Measurements from ENCODE around the gene ADIPOQ. TPM values are rescaled to one million over a fixed set of nuclear protein-coding genes. Genes with fewer than 3 reads are reported as not detected.
"Not testable (repeated sequence)": the region's sequence is repeated elsewhere in the genome, so short reads cannot be mapped to it uniquely, and the experiment has no call there.

ADIPOQ gene
- 1 to 10 TPM in 1 of 4 donors, under 1 TPM in 3; 0.38 to 5.8 (median 0.61) TPM for total RNA-seq

DNA sequence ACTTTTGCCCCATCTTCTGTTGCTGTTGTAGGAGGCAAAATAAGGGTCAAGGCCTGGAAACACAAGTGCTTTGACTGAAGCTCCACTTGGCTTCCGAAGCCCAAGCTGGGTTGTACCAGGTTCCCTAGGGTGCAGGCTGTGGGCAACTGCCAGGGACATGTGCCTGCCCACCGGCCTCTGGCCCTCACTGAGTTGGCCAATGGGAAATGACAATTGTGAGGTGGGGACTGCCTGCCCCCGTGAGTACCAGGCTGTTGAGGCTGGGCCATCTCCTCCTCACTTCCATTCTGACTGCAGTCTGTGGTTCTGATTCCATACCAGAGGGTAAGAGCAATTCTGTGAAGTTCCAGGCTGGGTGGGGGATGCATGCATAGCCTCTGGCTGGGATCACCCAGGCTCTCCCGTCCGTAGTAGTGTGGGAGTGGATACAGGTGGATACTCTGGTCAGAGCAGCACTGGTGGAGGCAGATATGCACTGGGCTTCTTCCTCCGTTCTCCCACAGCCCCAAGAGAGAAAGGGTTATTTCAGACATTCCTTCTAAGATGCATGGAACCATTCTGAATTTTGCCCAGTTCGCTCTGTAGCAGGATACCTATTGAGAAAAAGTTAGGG is at the start of gene ADIPOQ:
Gene ADIPOQ (plus strand): TSS at position 285 of the 613 bp plus-strand sequence. CDS start 10,349 bp downstream, outside the sequence.
- Histone ChIP-seq H3K36me3 (no peaks in the 10 kb centered on the region), H3K9me3 (no peaks in the 10 kb centered on the region), H3K4me1 (no peaks in the 10 kb centered on the region), H3K27ac (no peak within 1 kb of the TSS), H3K4me3 (no peak within 1 kb of the TSS), H3K27me3 (no peaks in the 10 kb centered on the region)
- DNase-seq, result no peak
- TF ChIP-seq POLR2A (IDR thresholded peaks at IDR 0.05), result no peak
- TF ChIP-seq, protein P1, sequence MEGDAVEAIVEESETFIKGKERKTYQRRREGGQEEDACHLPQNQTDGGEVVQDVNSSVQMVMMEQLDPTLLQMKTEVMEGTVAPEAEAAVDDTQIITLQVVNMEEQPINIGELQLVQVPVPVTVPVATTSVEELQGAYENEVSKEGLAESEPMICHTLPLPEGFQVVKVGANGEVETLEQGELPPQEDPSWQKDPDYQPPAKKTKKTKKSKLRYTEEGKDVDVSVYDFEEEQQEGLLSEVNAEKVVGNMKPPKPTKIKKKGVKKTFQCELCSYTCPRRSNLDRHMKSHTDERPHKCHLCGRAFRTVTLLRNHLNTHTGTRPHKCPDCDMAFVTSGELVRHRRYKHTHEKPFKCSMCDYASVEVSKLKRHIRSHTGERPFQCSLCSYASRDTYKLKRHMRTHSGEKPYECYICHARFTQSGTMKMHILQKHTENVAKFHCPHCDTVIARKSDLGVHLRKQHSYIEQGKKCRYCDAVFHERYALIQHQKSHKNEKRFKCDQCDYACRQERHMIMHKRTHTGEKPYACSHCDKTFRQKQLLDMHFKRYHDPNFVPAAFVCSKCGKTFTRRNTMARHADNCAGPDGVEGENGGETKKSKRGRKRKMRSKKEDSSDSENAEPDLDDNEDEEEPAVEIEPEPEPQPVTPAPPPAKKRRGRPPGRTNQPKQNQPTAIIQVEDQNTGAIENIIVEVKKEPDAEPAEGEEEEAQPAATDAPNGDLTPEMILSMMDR (IDR thresholded peaks at IDR 0.05), result no peak

DNA sequence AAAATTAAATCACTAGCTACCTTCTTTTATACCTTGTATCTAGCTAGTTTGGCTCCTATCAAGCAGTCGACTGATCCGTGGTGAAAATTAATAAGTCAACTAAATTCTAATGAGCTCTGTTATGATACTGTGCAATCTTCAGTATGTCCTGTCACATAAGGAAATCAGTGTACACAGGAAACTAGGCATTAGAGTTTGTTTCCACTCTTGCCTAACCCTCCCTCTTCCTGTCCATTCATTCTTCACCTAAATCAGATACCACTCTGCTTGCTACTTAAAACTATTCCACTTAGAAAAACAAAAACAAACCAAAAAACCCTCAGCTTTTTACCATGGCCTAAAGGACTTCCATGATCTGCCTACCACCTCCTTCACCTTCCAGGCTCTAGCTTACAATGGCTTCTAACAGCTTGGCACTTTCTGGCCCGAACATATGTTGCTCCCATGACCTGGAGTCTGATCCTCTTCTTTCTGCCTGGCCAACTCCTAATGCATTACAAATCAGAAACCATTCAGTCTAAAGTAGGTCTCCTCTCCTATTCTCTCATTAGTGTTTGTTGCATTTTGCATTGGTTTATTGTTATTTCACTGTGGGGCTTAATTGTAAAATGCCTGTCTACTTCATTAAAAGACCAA is 44.2 kb upstream of the ADIPOQ start:
- no peaks in the 10 kb centered on the region for H3K4me1 ChIP-seq
- no peaks in the 10 kb centered on the region for H3K27me3 ChIP-seq
- DNase-seq, result no peak
- H3K36me3 ChIP-seq, result peaks cover 0 to 29% (median 0%) of the 10 kb centered on the region in 3 donors
- H3K27ac ChIP-seq, result no peak overlapping the region
- no peak overlapping the region for H3K4me3 ChIP-seq
- H3K9me3 ChIP-seq, result no peaks in the 10 kb centered on the region
- TF ChIP-seq POLR2A (IDR thresholded peaks at IDR 0.05), result no peak
- TF ChIP-seq, protein P1 (IDR thresholded peaks at IDR 0.05), result no peak

DNA sequence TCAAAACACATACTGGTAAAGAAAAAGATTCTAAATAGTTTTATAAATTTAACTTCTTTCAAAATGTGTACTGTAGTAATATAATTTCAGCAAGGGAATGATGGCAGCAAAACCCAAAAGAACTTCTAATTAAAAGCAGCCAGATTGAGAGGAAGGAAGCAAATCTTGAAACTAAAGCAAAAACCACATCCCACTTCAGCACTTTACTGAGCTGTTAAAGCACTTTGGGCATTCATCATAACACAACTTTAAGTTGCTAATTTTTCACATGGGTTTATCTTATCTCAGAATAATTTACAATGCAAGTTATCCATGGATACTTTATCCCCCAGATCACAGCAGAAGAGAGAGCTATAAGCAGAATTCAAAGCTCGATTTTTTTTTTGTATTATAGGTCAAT is 42.2 kb upstream of the ADIPOQ start:
- Histone ChIP-seq H3K27me3 (no peaks in the 10 kb centered on the region), H3K27ac (no peak overlapping the region), H3K36me3 (peaks cover 0 to 31% (median 0%) of the 10 kb centered on the region in 3 donors), H3K9me3 (no peaks in the 10 kb centered on the region), H3K4me1 (peaks cover 0 to 4% (median under 1%) of the 10 kb centered on the region in 4 donors), H3K4me3 (no peak overlapping the region)
- no peak for DNase-seq
- TF ChIP-seq POLR2A (IDR thresholded peaks at IDR 0.05), result no peak
- TF ChIP-seq, protein P1 (IDR thresholded peaks at IDR 0.05), result no peak

DNA sequence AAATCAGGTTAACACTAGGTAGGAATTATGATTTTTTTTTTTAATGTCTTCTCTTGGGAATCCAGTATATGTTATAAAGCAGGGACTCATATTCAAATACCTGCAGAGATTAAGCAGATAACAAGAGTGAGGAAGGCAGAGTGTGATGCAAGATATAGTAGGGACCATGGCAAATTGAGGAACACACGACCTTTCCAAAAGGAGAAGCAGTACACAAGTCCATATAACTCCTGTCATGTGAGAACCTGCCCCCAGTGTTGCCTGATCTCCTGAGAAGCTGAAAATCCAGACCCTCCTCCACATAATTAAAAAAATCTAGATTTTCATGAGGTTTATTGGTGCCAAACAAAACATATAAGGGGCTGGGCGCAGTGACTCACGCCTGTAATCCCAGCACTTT is 39.8 kb upstream of the ADIPOQ start:
- Histone ChIP-seq H3K27me3 (no peaks in the 10 kb centered on the region), H3K4me3 (no peak overlapping the region), H3K4me1 (peaks cover 0 to 16% (median 3%) of the 10 kb centered on the region in 4 donors), H3K27ac (no peak overlapping the region), H3K36me3 (peaks cover 0 to 16% (median 0%) of the 10 kb centered on the region in 3 donors), H3K9me3 (no peaks in the 10 kb centered on the region)
- DNase-seq, result no peak
- no peak for TF ChIP-seq POLR2A (IDR thresholded peaks at IDR 0.05)
- TF ChIP-seq, protein P1 (IDR thresholded peaks at IDR 0.05), result no peak

DNA sequence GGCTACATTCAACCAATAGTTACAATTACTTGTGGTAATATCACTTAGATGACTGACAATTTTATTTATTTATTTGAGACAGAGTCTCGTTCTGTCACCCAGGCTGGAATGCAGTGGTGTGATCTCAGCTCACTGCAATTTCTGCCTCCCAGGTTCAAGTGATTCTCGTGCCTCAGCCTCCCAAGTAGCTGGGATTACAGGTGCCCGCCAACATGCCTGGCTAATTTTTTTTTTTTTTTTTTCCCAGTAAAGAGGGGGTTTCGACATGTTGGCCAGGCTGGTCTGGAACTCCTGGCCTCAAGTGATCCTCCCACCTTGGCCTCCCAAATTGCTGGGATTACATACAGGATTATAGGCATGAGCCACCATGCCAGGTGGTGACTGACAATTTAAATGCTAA is 39.1 kb upstream of the ADIPOQ start:
- not testable (repeated sequence) for H3K9me3 ChIP-seq, H3K4me3 ChIP-seq, H3K27me3 ChIP-seq, DNase-seq, H3K27ac ChIP-seq
- peaks cover 0 to 16% (median 0%) of the 10 kb centered on the region in 3 donors for H3K36me3 ChIP-seq
- H3K4me1 ChIP-seq, result peaks cover 0 to 16% (median 3%) of the 10 kb centered on the region in 4 donors

Measured in Peyer's patch (tissue), 4 donors.